ENCODE measurements around the gene SALL1. TPM values are rescaled to one million over a fixed set of nuclear protein-coding genes. Genes with fewer than 3 reads are reported as not detected.

The SALL1 gene
- not detected for total RNA-seq

- ChIA-PET CTCF (no interaction called here), POLR2A (no interaction called here)
- H3K4me3 Mint-ChIP-seq: no peak within 1 kb of the TSS
- no peak within 1 kb of the TSS for H3K27ac Mint-ChIP-seq
- peaks cover 12% of the 10 kb centered on the region for H3K4me1 Mint-ChIP-seq
- peaks cover 63% of the 10 kb centered on the region for H3K27me3 Mint-ChIP-seq
- intact Hi-C loops (cut with DNase I, micrococcal nuclease): loop anchor here in 1 of 2 experiments (5.0 kb wide), 1 partner anchor 1874 kb away; no protein-coding TSS in a partner anchor
- ATAC-seq (no peak), DNase-seq (no peak)
- H3K9me3 Mint-ChIP-seq (ENCODE audit: low read depth): no peaks in the 10 kb centered on the region
- peaks cover 5% of the 10 kb centered on the region for H3K36me3 Mint-ChIP-seq (ENCODE audit: low read depth)
Observed at GRCh38 chr16:51150888-51151320, at the start of gene SALL1. Gene SALL1 (minus strand): TSS chr16:51151270. CDS start chr16:51151241, 29 bp downstream.

- Mint-ChIP-seq H3K9me3 (ENCODE audit: low read depth) (peaks cover 3% of the 10 kb centered on the region), H3K36me3 (ENCODE audit: low read depth) (no peaks in the 10 kb centered on the region), H3K4me3 (no peak overlapping the region), H3K4me1 (no peaks in the 10 kb centered on the region), H3K27ac (no peak overlapping the region), H3K27me3 (peaks cover 3% of the 10 kb centered on the region)
- ATAC-seq (no peak), DNase-seq (no peak)
- intact Hi-C loops (cut with DNase I, micrococcal nuclease): no loop called here
- ChIA-PET POLR2A (no interaction called here), CTCF (no interaction called here)
Observed at GRCh38 chr16:51200793-51201192, 49.7 kb upstream of the SALL1 start.

DNA sequence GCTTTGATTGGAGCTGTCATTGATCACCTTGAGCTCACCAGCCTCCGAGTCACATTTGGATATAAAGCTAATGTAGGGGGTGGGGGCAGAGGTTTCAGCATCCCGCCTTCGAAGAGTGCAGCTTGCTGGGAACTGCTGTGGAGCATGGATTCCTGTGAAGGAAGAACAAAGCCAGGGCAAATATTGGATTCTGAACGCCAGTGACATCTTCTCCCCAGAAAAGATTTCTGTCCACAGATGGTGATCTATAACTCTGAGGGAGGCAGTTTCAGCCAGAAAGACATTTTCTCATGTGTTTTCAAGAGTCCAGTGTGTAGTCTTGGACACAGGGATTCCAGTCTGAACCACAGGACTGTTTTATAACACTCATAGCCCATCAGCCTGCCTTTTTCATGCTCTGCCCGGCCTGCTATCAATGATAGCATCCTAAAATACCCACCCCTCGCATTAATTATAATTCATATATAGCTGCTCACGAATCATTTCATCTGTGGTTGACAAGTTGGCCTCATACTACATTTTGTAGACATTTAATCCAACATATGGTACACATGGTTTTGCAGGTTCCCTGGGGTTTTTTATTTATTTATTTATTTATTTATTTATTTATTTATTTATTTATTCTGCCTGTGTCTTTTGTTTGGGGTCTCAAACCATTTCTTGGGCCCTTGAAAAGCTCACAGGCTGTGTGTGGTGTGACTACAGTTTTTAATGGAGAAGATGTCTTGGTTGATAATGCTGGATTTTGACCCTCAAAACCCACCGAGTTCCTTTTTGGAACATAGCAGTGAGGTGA lies 47.1 kb upstream of the SALL1 start:
- Mint-ChIP-seq H3K9me3 (ENCODE audit: low read depth) (peaks cover 3% of the 10 kb centered on the region), H3K4me1 (no peaks in the 10 kb centered on the region), H3K4me3 (no peak overlapping the region), H3K36me3 (ENCODE audit: low read depth) (no peaks in the 10 kb centered on the region), H3K27me3 (peaks cover 3% of the 10 kb centered on the region), H3K27ac (no peak overlapping the region)
- ChIA-PET CTCF (no interaction called here), POLR2A (no interaction called here)
- DNase-seq (no peak), ATAC-seq (no peak)
- intact Hi-C loops (cut with DNase I, micrococcal nuclease): no loop called here

DNA sequence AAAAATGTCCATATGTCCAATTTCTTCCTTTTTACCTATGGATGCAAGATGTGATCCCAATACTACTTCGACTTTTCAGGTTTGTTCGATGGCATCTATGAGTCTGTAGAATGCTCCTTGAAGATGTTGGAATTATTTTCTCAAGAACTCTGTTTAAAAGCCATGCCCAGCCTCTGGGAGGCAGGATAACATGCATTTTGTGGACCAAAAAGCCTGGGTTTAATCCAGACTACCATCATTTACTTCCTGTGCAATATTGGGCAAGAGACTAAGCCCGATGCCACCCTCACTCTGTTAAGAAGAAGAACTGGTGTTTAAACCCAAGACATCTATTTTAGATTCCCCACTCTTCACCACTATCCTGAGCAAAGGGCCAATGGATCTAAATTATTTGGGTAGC lies 42.8 kb upstream of the SALL1 start:
- intact Hi-C loops (cut with DNase I, micrococcal nuclease): no loop called here
- POLR2A ChIA-PET: no interaction called here
- CTCF ChIA-PET: no interaction called here
- Mint-ChIP-seq H3K4me1 (no peaks in the 10 kb centered on the region), H3K4me3 (no peak overlapping the region), H3K27me3 (peaks cover 8% of the 10 kb centered on the region), H3K27ac (no peak overlapping the region), H3K36me3 (ENCODE audit: low read depth) (no peaks in the 10 kb centered on the region), H3K9me3 (ENCODE audit: low read depth) (no peaks in the 10 kb centered on the region)
- ATAC-seq (no peak), DNase-seq (no peak)

DNA sequence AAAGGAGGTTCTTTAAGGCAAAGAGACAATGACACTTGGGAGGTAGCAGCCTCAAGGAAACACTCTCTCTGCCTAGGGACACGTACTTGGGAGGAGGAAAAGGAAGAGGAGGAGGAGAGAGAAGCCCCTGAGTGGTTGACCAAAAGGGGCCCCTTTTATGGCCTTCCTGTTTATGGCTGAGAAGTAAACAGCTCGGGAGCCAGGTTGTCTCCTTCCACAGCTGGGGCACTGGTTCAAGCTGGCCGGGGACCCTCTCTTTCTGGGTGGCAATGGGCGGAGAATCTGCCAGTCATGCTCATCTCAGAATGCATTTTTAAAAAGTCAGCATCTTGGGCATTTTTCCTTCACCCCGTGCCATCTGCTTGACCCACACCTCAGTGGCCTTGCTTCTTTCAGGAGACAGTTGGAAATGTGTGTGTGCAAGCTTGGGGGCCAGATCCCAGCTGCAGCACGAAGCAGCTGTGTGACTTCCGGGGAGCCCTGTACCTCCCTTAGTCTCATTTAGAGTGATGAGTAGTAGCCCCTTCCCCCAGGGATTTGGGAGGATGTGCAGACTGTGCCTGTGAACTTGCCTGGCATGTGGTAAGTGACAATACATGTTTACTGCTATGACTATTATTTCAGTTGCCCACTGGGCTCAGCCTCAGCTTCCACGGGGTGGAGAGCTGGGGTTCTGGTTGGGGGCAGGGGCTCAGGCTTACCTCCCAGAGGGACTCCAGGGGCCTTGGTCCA lies 33.8 kb upstream of the SALL1 start:
- POLR2A ChIA-PET: no interaction called here

GRCh38 chr16:51181503-51181811 lies 30.4 kb upstream of the SALL1 start:
- no peaks in the 10 kb centered on the region for H3K36me3 Mint-ChIP-seq (ENCODE audit: low read depth)
- no peak overlapping the region for H3K4me3 Mint-ChIP-seq
- ATAC-seq (no peak), DNase-seq (no peak)
- peaks cover 2% of the 10 kb centered on the region for H3K27me3 Mint-ChIP-seq
- no peaks in the 10 kb centered on the region for H3K9me3 Mint-ChIP-seq (ENCODE audit: low read depth)
- intact Hi-C loops (cut with DNase I, micrococcal nuclease): no loop called here
- no peaks in the 10 kb centered on the region for H3K4me1 Mint-ChIP-seq
- POLR2A ChIA-PET: no interaction called here
- H3K27ac Mint-ChIP-seq: no peak overlapping the region
- CTCF ChIA-PET: no interaction called here

More for the DNA sequence above, 33.8 kb upstream of the SALL1 start:
- peaks cover 2% of the 10 kb centered on the region for H3K27me3 Mint-ChIP-seq
- DNase-seq: no peak
- intact Hi-C loops (cut with DNase I, micrococcal nuclease): no loop called here
- ATAC-seq: no peak
- no peaks in the 10 kb centered on the region for H3K9me3 Mint-ChIP-seq (ENCODE audit: low read depth)
- H3K4me3 Mint-ChIP-seq: no peak overlapping the region
- H3K27ac Mint-ChIP-seq: no peak overlapping the region
- no peaks in the 10 kb centered on the region for H3K36me3 Mint-ChIP-seq (ENCODE audit: low read depth)
- CTCF ChIA-PET: no interaction called here
- no peaks in the 10 kb centered on the region for H3K4me1 Mint-ChIP-seq

DNA sequence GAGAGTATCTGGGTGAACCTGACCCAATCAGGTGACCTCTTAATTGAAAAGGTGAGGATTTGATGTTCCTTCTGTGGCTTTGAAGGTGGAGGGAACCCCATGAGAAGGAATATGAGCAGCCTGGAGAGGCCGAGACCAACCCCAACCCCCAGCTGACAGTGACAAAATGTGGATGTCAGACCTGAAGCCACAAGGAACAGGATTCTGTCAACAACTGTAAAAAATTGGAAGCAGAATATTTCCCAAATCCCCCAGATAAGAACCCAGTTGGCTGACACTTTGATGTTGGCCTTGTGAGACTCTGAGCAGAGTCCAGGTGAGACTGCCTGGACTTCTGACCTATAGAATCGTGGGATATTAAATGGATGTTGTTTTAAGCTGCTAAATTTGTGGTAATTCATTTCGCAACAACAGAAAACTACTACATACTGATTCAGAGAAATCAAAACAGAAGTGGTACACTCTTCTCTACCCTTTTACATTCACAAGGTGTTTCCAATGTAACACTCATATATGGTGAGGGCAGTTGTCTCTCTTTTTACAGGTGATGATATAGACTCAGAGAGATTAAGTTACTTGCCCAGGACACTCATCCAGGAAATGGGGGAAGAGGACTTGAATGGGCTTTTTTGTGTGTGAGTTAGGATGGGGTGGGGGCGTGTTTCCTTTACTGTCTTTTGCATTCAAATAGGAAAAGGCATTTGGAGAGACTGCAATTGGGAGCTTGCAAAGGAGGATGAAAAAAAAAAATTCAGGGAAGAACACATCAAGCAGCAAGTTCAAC lies 29.8 kb upstream of the SALL1 start:
- peaks cover 2% of the 10 kb centered on the region for H3K27me3 Mint-ChIP-seq
- no peaks in the 10 kb centered on the region for H3K4me1 Mint-ChIP-seq
- intact Hi-C loops (cut with DNase I, micrococcal nuclease): no loop called here
- CTCF ChIA-PET: no interaction called here
- DNase-seq (no peak), ATAC-seq (no peak)
- H3K9me3 Mint-ChIP-seq (ENCODE audit: low read depth): no peaks in the 10 kb centered on the region
- no peaks in the 10 kb centered on the region for H3K36me3 Mint-ChIP-seq (ENCODE audit: low read depth)
- no peak overlapping the region for H3K27ac Mint-ChIP-seq
- no peak overlapping the region for H3K4me3 Mint-ChIP-seq
- POLR2A ChIA-PET: no interaction called here

GRCh38 chr16:51175081-51175480 lies 24.0 kb upstream of the SALL1 start:
- ChIA-PET CTCF (no interaction called here), POLR2A (no interaction called here)
- no peak overlapping the region for H3K4me3 Mint-ChIP-seq
- no peak overlapping the region for H3K27ac Mint-ChIP-seq
- H3K36me3 Mint-ChIP-seq (ENCODE audit: low read depth): no peaks in the 10 kb centered on the region
- DNase-seq (no peak), ATAC-seq (no peak)
- peaks cover 4% of the 10 kb centered on the region for H3K9me3 Mint-ChIP-seq (ENCODE audit: low read depth)
- H3K27me3 Mint-ChIP-seq: no peaks in the 10 kb centered on the region
- no peaks in the 10 kb centered on the region for H3K4me1 Mint-ChIP-seq
- intact Hi-C loops (cut with DNase I, micrococcal nuclease): no loop called here

DNA sequence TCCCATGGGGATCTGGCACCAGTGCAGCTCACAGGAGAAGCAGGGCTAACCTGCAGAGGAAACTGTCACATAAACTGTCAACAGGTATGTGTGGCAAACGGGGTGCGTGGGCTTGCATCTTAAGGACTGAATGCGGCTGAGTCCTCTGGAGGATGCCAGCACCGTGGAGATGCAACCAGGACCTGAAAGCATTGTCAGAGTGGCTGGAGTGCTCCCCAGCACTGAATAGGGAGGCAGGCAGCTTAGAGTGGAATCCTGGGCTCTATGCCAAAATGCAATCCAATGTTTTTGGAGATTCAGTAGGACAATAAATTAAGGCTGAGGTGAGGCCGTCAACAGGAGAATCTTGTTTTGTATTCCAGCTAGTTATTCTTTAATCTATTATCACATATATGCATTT lies 21.3 kb upstream of the SALL1 start:
- CTCF ChIA-PET: no interaction called here
- Mint-ChIP-seq H3K4me1 (no peaks in the 10 kb centered on the region), H3K4me3 (no peak overlapping the region), H3K9me3 (ENCODE audit: low read depth) (peaks cover 4% of the 10 kb centered on the region), H3K27ac (no peak overlapping the region), H3K36me3 (ENCODE audit: low read depth) (no peaks in the 10 kb centered on the region), H3K27me3 (peaks cover 3% of the 10 kb centered on the region)
- intact Hi-C loops (cut with DNase I, micrococcal nuclease): no loop called here
- POLR2A ChIA-PET: no interaction called here
- no peak for DNase-seq
- no peak for ATAC-seq

DNA sequence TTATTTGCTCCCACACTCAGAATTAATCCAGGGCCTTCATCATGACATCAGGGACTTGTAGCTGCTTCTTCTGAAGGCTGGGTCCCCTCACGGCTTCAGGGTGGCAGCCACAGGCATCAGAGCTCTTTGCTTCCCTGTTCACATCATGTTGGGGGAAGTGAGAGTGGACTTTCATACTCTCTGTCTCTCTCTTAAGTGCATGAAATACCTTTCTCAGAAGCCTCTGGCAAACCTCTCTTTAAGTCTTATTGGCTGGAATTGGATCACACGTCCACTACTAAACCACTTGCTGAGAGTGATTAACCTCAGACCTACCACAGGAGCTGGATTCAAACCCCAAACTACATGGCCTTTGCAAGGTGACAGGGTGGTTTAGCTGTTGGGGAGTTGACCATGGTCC lies 17.7 kb upstream of the SALL1 start:
- H3K27me3 Mint-ChIP-seq: peaks cover 3% of the 10 kb centered on the region
- no peaks in the 10 kb centered on the region for H3K4me1 Mint-ChIP-seq
- ATAC-seq: no peak
- no peak overlapping the region for H3K27ac Mint-ChIP-seq
- ChIA-PET POLR2A (no interaction called here), CTCF (interaction anchor here (0.9 kb wide), 1 partner anchor 75 kb away, joined by 3 read pairs; no protein-coding TSS in a partner anchor)
- intact Hi-C loops (cut with DNase I, micrococcal nuclease): no loop called here
- no peak overlapping the region for H3K4me3 Mint-ChIP-seq
- H3K36me3 Mint-ChIP-seq (ENCODE audit: low read depth): no peaks in the 10 kb centered on the region
- peaks cover 4% of the 10 kb centered on the region for H3K9me3 Mint-ChIP-seq (ENCODE audit: low read depth)
- DNase-seq: no peak

- H3K4me1 Mint-ChIP-seq: no peaks in the 10 kb centered on the region
- H3K27ac Mint-ChIP-seq: no peak overlapping the region
- CTCF ChIA-PET: no interaction called here
- no peak for DNase-seq
- no peak overlapping the region for H3K4me3 Mint-ChIP-seq
- POLR2A ChIA-PET: no interaction called here
- H3K27me3 Mint-ChIP-seq: peaks cover 3% of the 10 kb centered on the region
- intact Hi-C loops (cut with DNase I, micrococcal nuclease): no loop called here
- ATAC-seq: no peak
- H3K9me3 Mint-ChIP-seq (ENCODE audit: low read depth): peaks cover 4% of the 10 kb centered on the region
- no peaks in the 10 kb centered on the region for H3K36me3 Mint-ChIP-seq (ENCODE audit: low read depth)
Observed at GRCh38 chr16:51167170-51167895, 16.3 kb upstream of the SALL1 start.
